ENCODE results near the gene POLR2H.

DNA sequence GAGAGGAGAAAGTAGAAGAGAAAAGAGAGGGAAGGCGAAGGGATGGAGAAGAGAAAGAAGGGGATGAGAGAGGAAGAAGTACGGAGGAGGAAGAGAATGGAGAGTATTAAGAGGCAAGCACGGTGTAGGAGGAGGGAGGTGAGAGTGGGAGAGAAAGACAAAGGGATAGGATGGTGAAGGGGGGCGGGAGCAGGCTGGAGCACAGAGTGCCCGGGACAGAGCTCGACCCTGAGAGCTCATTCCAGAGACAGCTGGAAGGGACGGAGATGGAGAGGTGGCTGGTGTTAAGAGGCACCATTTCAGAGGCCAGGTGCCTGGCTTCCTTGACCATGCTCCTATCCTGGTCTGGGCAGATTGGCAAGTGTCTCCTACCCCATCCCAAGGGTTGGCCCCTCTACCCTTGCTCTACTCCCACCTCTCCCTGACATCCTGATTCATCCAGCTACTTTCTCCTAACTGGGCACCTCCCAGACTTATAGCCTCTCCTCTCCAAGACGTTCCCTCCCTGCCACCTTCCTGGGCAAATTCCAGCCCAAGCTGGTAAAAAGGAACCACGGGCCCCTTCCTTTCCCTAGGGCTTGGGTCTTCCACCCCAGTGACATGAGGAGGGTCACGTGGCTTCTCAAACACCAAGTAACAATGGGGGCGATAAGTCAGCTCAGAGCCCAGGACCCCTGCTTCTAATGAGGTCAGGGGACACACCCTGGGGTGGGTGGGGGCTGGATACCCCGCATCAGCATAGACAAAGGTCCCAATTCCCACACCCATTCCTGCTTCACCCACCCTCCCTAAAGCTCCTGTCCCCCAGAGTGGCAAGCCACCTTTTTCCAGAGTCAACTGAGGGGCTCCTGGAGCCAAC lies 1.2 kb upstream of the POLR2H start:
- TF ChIP-seq, protein P1, sequence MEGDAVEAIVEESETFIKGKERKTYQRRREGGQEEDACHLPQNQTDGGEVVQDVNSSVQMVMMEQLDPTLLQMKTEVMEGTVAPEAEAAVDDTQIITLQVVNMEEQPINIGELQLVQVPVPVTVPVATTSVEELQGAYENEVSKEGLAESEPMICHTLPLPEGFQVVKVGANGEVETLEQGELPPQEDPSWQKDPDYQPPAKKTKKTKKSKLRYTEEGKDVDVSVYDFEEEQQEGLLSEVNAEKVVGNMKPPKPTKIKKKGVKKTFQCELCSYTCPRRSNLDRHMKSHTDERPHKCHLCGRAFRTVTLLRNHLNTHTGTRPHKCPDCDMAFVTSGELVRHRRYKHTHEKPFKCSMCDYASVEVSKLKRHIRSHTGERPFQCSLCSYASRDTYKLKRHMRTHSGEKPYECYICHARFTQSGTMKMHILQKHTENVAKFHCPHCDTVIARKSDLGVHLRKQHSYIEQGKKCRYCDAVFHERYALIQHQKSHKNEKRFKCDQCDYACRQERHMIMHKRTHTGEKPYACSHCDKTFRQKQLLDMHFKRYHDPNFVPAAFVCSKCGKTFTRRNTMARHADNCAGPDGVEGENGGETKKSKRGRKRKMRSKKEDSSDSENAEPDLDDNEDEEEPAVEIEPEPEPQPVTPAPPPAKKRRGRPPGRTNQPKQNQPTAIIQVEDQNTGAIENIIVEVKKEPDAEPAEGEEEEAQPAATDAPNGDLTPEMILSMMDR (optimal IDR thresholded peaks at IDR 0.05 in 1 of 3, IDR thresholded peaks at IDR 0.05 in 1 of 3, conservative IDR thresholded peaks at IDR 0.05 in 1 of 3; ENCODE audit: extremely low read depth in 1 of 3, insufficient read depth in 2 of 3, low read length in 3 of 3): no peak
- no peak for TF ChIP-seq EZH2 (IDR thresholded peaks at IDR 0.05; ENCODE audit: low read length)
